NCI-H82 treated with DMSO at 0.1 percent for 48 hours (cell line): ENCODE results near the gene AHSP.
"Not testable (repeated sequence)": the region's sequence is repeated elsewhere in the genome, so short reads cannot be mapped to it uniquely, and the experiment has no call there.

Source experiments
- DNase-seq: peaks from one replicate; lab custom pipeline; 2025; ENCODE audit not compliant: unreplicated experiment; lab: John Stamatoyannopoulos, UW

AHSP gene

GRCh38 chr16:31527734-31528274 is at the start of gene AHSP:
Gene AHSP, plus strand, starts transcription at chr16:31527900. Its CDS starts 240 bp downstream, at chr16:31528140.
- DNase-seq: no peak

GRCh38 chr16:31478956-31479355 is 48.7 kb upstream of the AHSP start:
- DNase-seq: no peak

GRCh38 chr16:31479751-31480150 is 47.9 kb upstream of the AHSP start:
- no peak for DNase-seq

GRCh38 chr16:31480851-31481536 is 46.7 kb upstream of the AHSP start:
- no peak for DNase-seq

- DNase-seq: no peak
These were observed 44.6 kb upstream of the AHSP start, which contains the start of gene SLC5A2 for GRCh38 chr16:31483081-31483480. Gene SLC5A2, plus strand, starts transcription at chr16:31483123. Its CDS starts 14 bp downstream, at chr16:31483137.

GRCh38 chr16:31484048-31484447 is 43.7 kb upstream of the AHSP start:
- not testable (repeated sequence) for DNase-seq

- DNase-seq: no peak
These were observed 43.1 kb upstream of the AHSP start for GRCh38 chr16:31484491-31485171.

- no peak for DNase-seq
These were observed 42.1 kb upstream of the AHSP start for GRCh38 chr16:31485571-31485970.

GRCh38 chr16:31486045-31486444 is 41.7 kb upstream of the AHSP start:
- DNase-seq: no peak

GRCh38 chr16:31487071-31487719 is 40.5 kb upstream of the AHSP start:
- no peak for DNase-seq

GRCh38 chr16:31487720-31488467 is 39.8 kb upstream of the AHSP start:
- DNase-seq: no peak

GRCh38 chr16:31488468-31489297 is 39.0 kb upstream of the AHSP start:
- no peak for DNase-seq

- DNase-seq: no peak
These were observed 38.5 kb upstream of the AHSP start for GRCh38 chr16:31489298-31489564.

- DNase-seq: no peak
These were observed 37.8 kb upstream of the AHSP start for GRCh38 chr16:31489616-31490584.

GRCh38 chr16:31491778-31492418 is 35.8 kb upstream of the AHSP start:
- DNase-seq: no peak

- DNase-seq: no peak
These were observed 34.1 kb upstream of the AHSP start for GRCh38 chr16:31493506-31494125.

- no peak for DNase-seq
These were observed 31.0 kb upstream of the AHSP start for GRCh38 chr16:31496670-31497069.

GRCh38 chr16:31498493-31498892 is 29.2 kb upstream of the AHSP start:
- no peak for DNase-seq
